GM12892 (cell line): ENCODE data around the gene GNAS.

ENCODE experiments used
- POLR2A ChIP-seq: IDR thresholded peaks from 2 replicates; pipeline ENCODE4 v1.6.1; 2011; ENCODE audit warnings: low read depth, low read length, control low read depth
- POLR2AphosphoS5 ChIP-seq: IDR thresholded peaks from 2 replicates; pipeline ENCODE4 v1.6.1; 2011; ENCODE audit warnings: low read depth, low read length, control low read depth

DNA sequence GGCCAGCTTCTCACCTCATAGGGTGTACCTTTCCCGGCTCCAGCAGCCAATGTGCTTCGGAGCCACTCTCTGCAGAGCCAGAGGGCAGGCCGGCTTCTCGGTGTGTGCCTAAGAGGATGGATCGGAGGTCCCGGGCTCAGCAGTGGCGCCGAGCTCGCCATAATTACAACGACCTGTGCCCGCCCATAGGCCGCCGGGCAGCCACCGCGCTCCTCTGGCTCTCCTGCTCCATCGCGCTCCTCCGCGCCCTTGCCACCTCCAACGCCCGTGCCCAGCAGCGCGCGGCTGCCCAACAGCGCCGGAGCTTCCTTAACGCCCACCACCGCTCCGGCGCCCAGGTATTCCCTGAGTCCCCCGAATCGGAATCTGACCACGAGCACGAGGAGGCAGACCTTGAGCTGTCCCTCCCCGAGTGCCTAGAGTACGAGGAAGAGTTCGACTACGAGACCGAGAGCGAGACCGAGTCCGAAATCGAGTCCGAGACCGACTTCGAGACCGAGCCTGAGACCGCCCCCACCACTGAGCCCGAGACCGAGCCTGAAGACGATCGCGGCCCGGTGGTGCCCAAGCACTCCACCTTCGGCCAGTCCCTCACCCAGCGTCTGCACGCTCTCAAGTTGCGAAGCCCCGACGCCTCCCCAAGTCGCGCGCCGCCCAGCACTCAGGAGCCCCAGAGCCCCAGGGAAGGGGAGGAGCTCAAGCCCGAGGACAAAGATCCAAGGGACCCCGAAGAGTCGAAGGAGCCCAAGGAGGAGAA lies 12.3 kb upstream of the GNAS start:
- TF ChIP-seq POLR2A (no peak), POLR2AphosphoS5 (no peak)
